HG02759 (cell line): ENCODE data around the gene CCNI.

Source experiments
- ATAC-seq: cut with Tn5 transposase; IDR thresholded peaks from one replicate; pipeline ENCODE4 v1.9.1; 2021; ENCODE audit warnings: mild to moderate bottlenecking, moderate library complexity; ENCODE audit not compliant: unreplicated experiment

Gene CCNI

GRCh38 chr4:77007358-77008230 lies 68.2 kb downstream of the CCNI start:
- peak; percentile 84 for ATAC-seq

- peak; percentile 17 for ATAC-seq
Observed at GRCh38 chr4:77006753-77007353, 68.9 kb downstream of the CCNI start.

DNA sequence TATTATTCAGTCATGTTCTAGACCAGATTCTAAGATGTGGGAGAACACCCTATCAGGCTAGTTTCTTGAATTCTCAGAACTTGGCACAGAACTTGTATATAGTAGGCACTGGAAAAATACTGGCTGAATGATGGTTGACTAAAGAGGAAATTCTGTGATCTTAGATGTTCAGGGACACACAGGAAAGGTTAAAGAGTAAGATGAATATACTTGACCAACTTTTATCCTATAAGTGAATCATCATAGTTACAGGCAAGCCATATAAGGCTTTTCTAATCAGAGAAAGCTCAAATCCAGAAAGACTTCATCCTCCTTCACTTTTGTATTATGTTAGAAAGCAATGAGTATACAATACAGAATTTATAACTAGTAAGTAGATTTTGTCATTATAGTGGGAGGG lies 72.4 kb downstream of the CCNI start:
- no peak for ATAC-seq

GRCh38 chr4:77002321-77003107 lies 73.3 kb downstream of the CCNI start:
- no peak for ATAC-seq

DNA sequence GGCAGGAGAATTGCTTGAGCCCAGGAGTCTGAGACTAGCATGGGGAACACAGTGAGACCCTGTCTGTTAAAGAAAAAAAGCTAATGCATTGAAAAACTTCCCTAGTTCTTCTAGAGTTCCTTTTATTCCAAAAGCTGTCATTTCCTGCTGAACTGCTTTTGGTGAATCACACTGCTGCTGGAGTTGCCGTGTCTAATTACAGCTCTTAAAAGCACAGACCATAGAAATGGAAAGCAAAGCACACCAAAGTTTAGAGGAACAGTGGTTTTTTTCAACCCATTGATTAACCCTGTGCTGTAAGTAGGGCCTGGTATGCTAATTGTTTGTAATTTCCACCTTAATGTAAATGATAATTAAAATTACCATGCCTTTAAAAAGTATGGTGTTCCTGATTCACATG lies 73.9 kb downstream of the CCNI start:
- ATAC-seq, result no peak

DNA sequence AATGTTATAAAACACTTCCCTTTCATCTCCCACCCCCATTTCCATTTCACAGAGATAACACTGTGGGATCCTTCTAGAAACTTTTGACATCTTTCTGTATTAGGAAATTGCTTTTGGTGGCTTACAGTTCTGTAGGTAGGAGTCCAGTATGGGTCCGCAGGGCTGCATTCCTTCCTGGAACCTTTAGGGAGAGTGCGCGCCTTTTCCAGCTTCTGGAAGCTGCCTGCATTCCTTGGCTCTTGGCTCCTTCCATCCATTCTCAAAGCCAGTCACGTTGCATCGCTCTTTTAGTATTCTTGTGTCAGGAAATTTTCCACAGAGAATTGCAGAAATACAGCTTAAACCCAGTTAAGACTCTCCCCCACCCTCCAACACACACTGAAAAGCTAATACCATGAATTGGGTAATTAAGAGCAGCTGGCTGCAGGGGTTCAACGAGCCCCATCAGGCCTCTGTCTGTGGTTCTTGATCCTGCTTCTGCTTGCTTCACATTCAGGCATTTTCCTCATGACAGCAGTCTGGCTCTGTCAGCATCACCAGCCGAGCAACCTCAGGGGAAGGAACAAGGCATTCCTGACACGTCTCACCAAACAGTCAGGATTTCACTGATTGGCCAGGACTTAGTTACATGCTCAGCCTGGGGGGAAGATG lies 77.4 kb downstream of the CCNI start:
- no peak for ATAC-seq

DNA sequence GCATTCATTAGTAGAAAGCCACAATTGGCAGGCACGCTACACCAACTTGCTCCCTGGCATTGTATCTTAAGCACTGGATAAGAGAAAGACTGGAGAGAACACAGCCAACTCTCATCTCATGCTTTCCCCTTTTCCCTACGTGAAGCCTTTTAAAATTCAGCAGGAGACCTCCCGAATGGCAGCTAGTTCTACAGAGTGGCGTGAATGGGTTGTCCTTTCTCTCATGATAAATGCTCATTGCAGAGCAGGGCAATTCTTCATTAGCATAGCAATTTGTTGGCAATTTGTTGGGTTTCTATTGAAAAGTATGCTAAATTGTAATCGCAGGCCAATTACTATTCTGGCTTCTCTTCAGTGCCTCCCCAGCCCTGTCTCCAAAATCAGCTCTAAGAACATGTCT lies 78.3 kb downstream of the CCNI start:
- no peak for ATAC-seq
